Measurements from ENCODE around the gene SLC35F4. TPM values are rescaled to one million over a fixed set of nuclear protein-coding genes. Genes with fewer than 3 reads are reported as not detected.

SLC35F4 gene
- total RNA-seq, 1 experiment from 2014 or later = not detected

GRCh38 chr14:57699947-57700346 is 165.9 kb downstream of the SLC35F4 start:
- RAD21 ChIA-PET (ENCODE audit: low non-redundant PET in 1 of 2, low total read pairs in 2 of 2, uncharacterized antibody in 2 of 2, unreplicated experiment in 2 of 2) = no interaction called here
- Histone ChIP-seq H3K36me3 (ENCODE audit: control insufficient read depth in 1 of 2, insufficient read depth in 2 of 2, low read length in 2 of 2) (no peaks in the 10 kb centered on the region), H2AFZ (ENCODE audit: low read depth, low read length, poor library complexity, severe bottlenecking) (no peak overlapping the region)

More at GRCh38 chr14:57699947-57700346, 165.9 kb downstream of the SLC35F4 start:
- Histone ChIP-seq H3K9ac (ENCODE audit: low read length) (no peak overlapping the region), H3K4me2 (ENCODE audit: low read length) (no peak overlapping the region), H3K27me3 (ENCODE audit: insufficient read depth, low read length) (no peaks in the 10 kb centered on the region), H3K4me3 (replicated peaks in 1 of 2; ENCODE audit: low read depth in 1 of 2, low read length in 2 of 2) (no peak overlapping the region), H3K27ac (ENCODE audit: low read depth, low read length) (no peak overlapping the region), H3K79me2 (ENCODE audit: insufficient read depth, low read length) (no peaks in the 10 kb centered on the region), H3K9me2 (ENCODE audit: insufficient read depth) (no peaks in the 10 kb centered on the region), H3K9me3 (ENCODE audit: control insufficient read depth in 1 of 2, insufficient read depth in 1 of 2, low read depth in 1 of 2, low read length in 2 of 2) (no peaks in the 10 kb centered on the region), H4K20me1 (ENCODE audit: insufficient read depth) (no peaks in the 10 kb centered on the region), H3K4me1 (ENCODE audit: control insufficient read depth in 1 of 2, insufficient read depth in 2 of 2, low read length in 2 of 2) (no peaks in the 10 kb centered on the region)
- ChIA-PET CTCF (interaction anchor here (1.7 kb wide), 1 partner anchor 8 kb away, joined by 4 read pairs; no protein-coding TSS in a partner anchor), POLR2A (no interaction called here)
- no peak for DNase-seq (ENCODE audit: low read depth, low spot score)
- no peak for TF ChIP-seq SP1 (IDR thresholded peaks at IDR 0.05; ENCODE audit: low read depth)
- TF ChIP-seq POLR2A (IDR thresholded peaks at IDR 0.05; ENCODE audit: borderline replicate concordance, extremely low read depth, insufficient read depth, insufficient read length) = no peak
- no peak for TF ChIP-seq RAD21 (IDR thresholded peaks at IDR 0.05; ENCODE audit: low read depth)
- TF ChIP-seq EGR1 (IDR thresholded peaks at IDR 0.05; ENCODE audit: low read depth) = no peak
- TF ChIP-seq EZH2 (IDR thresholded peaks at IDR 0.05) = no peak
- TF ChIP-seq CEBPB (IDR thresholded peaks at IDR 0.05; ENCODE audit: low read depth) = no peak
- TF ChIP-seq ZBTB33 (IDR thresholded peaks at IDR 0.05; ENCODE audit: extremely low read depth, insufficient replicate concordance, low read length) = no peak
- no peak for TF ChIP-seq ATF3 (IDR thresholded peaks at IDR 0.05)
- TF ChIP-seq TCF7L2 (IDR thresholded peaks at IDR 0.05; ENCODE audit: borderline replicate concordance, extremely low read depth, insufficient read depth, insufficient read length) = no peak
- TF ChIP-seq JUND (IDR thresholded peaks at IDR 0.05) = no peak
- no peak for TF ChIP-seq SIN3A (IDR thresholded peaks at IDR 0.05; ENCODE audit: low read depth)
- no peak for TF ChIP-seq POLR2AphosphoS5 (IDR thresholded peaks at IDR 0.05; ENCODE audit: low read depth, low read length)
- no peak for TF ChIP-seq EZH2phosphoT487 (IDR thresholded peaks at IDR 0.05; ENCODE audit: borderline replicate concordance)
- TF ChIP-seq FOSL1 (IDR thresholded peaks at IDR 0.05; ENCODE audit: low read depth) = no peak
- no peak for TF ChIP-seq MAX (IDR thresholded peaks at IDR 0.05)
- TF ChIP-seq ZNF274 (IDR thresholded peaks at IDR 0.05; ENCODE audit: low read depth, low read length) = no peak
- no peak for TF ChIP-seq YY1 (IDR thresholded peaks at IDR 0.05; ENCODE audit: extremely low read depth, insufficient replicate concordance, low read depth, low read length)
- no peak for TF ChIP-seq REST (IDR thresholded peaks at IDR 0.05; ENCODE audit: low read depth)
- no peak for TF ChIP-seq ZFX (IDR thresholded peaks at IDR 0.05)
- no peak for TF ChIP-seq CTCF (IDR thresholded peaks at IDR 0.05 in 2 of 3, conservative IDR thresholded peaks at IDR 0.05 in 1 of 3; ENCODE audit: borderline replicate concordance in 1 of 3, insufficient read depth in 1 of 3, low read depth in 2 of 3, low read length in 2 of 3)
- BruUV-seq (replicated peaks) = no TSS peak
- intact Hi-C loops (cut with micrococcal nuclease) = no loop called here
- ATAC-seq = no peak
